ENCODE data around the gene TIA1. TPM values are rescaled to one million over a fixed set of nuclear protein-coding genes. Genes with fewer than 3 reads are reported as not detected.
"Not testable (repeated sequence)": the region's sequence is repeated elsewhere in the genome, so short reads cannot be mapped to it uniquely, and the experiment has no call there.

The TIA1 gene
- total and polyA plus RNA-seq, 7 experiments from 2014 or later: 39.3 to 244 (median 95.3) TPM

GRCh38 chr2:70240599-70240998 is 7.8 kb downstream of the TIA1 start:
- no peak for DNase-seq
- no peak for ATAC-seq
- Mint-ChIP-seq H3K4me1 (peaks cover 25 to 62% (median 51%) of the 10 kb centered on the region in 7 donors), H3K4me3 (no peak overlapping the region), H3K27me3 (no peaks in the 10 kb centered on the region), H3K9me3 (no peaks in the 10 kb centered on the region), H3K36me3 (peaks cover 0 to 18% (median 9%) of the 10 kb centered on the region in 5 donors), H3K27ac (no peak overlapping the region)
- ChIA-PET CTCF (no interaction called here), POLR2A (interaction anchor here (1.0 to 1.8 kb wide), 4 partner anchors 24 to 326 kb away, joined by 3 to 7 read pairs (median 3); partner anchors contain the start of genes MXD1 and SNRPG)
- Histone ChIP-seq H3K9me3 (ENCODE audit: control insufficient read depth in 2 of 3, low read length in 3 of 3) (no peaks in the 10 kb centered on the region), H3K4me3 (ENCODE audit: low read length) (no peak overlapping the region), H3K27me3 (ENCODE audit: control insufficient read depth in 2 of 2, insufficient read depth in 2 of 2, low read length in 2 of 2) (no peaks in the 10 kb centered on the region), H3K27ac (ENCODE audit: low read depth, low read length) (no peak overlapping the region), H3K4me1 (ENCODE audit: control insufficient read depth in 2 of 2, insufficient read depth in 2 of 2, low read length in 2 of 2) (peaks cover 12 to 18% of the 10 kb centered on the region in 2 donors), H3K36me3 (ENCODE audit: control insufficient read depth in 2 of 3, insufficient read depth in 3 of 3, low read length in 3 of 3) (peaks cover 0 to 17% (median 17%) of the 10 kb centered on the region in 3 experiments)
- intact Hi-C loops (cut with micrococcal nuclease): loop anchor here in 1 of 2 donors (10.0 kb wide), 1 partner anchor 496 kb away; the partner anchor contains the start of gene ANXA4

- Histone ChIP-seq H3K4me1 (ENCODE audit: control insufficient read depth in 2 of 2, insufficient read depth in 2 of 2, low read length in 2 of 2) (no peaks in the 10 kb centered on the region), H3K4me3 (ENCODE audit: low read length) (no peak overlapping the region), H3K9me3 (ENCODE audit: control insufficient read depth in 2 of 3, low read length in 3 of 3) (no peaks in the 10 kb centered on the region), H3K27ac (ENCODE audit: low read depth, low read length) (no peak overlapping the region), H3K27me3 (ENCODE audit: control insufficient read depth in 2 of 2, insufficient read depth in 2 of 2, low read length in 2 of 2) (no peaks in the 10 kb centered on the region), H3K36me3 (ENCODE audit: control insufficient read depth in 2 of 3, insufficient read depth in 3 of 3, low read length in 3 of 3) (peaks cover 9 to 58% (median 17%) of the 10 kb centered on the region in 3 experiments)
- H3K9me3 Mint-ChIP-seq: no peaks in the 10 kb centered on the region
- ATAC-seq (no peak), DNase-seq (no peak)
- H3K4me1 Mint-ChIP-seq: peaks cover 0 to 5% (median 3%) of the 10 kb centered on the region in 7 donors
- POLR2A ChIA-PET: no interaction called here
- no peak overlapping the region for H3K4me3 Mint-ChIP-seq
- peaks cover 7 to 19% (median 17%) of the 10 kb centered on the region in 5 donors for H3K36me3 Mint-ChIP-seq
- CTCF ChIA-PET: interaction anchor here (0.7 kb wide), 1 partner anchor 713 kb away, joined by 3 read pairs; no protein-coding TSS in a partner anchor
- intact Hi-C loops (cut with micrococcal nuclease): no loop called here
- H3K27me3 Mint-ChIP-seq: no peaks in the 10 kb centered on the region
- peak overlapping the region in 1 of 9 donors; percentile 52 for H3K27ac Mint-ChIP-seq
These were observed 14.5 kb downstream of the TIA1 start for GRCh38 chr2:70233926-70234325.

DNA sequence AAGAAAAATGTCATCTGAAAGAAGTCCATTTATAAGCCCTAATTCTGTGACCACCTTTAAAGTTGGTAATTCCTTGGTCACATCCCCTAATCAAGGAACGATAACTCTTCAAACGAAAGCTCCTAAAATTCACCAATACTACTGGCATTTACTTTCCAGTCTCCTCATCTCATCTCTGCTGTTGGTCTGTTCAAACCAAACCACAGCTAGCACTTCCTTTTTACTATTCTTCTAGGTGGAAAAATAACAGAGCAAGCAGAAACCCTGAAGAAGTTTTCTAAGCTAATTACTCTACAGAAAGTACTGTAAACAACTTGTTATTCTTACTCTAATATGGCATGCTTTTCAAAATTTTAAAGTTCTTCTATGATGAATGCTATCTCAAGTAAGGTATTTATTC is 21.6 kb downstream of the TIA1 start:
- Mint-ChIP-seq H3K9me3 (no peaks in the 10 kb centered on the region), H3K27me3 (no peaks in the 10 kb centered on the region), H3K4me1 (peaks cover 0 to 9% (median 3%) of the 10 kb centered on the region in 7 donors), H3K4me3 (no peak overlapping the region), H3K36me3 (peaks cover 12 to 34% (median 18%) of the 10 kb centered on the region in 5 donors), H3K27ac (peak overlapping the region in 6 of 9 donors; percentile 10 to 76 (median 27))
- Histone ChIP-seq H3K27ac (ENCODE audit: low read depth, low read length) (no peak overlapping the region), H3K9me3 (ENCODE audit: control insufficient read depth in 2 of 3, low read length in 3 of 3) (no peaks in the 10 kb centered on the region), H3K36me3 (ENCODE audit: control insufficient read depth in 2 of 3, insufficient read depth in 3 of 3, low read length in 3 of 3) (peaks cover 12 to 64% (median 43%) of the 10 kb centered on the region in 3 experiments), H3K4me3 (ENCODE audit: low read length) (no peak overlapping the region), H3K27me3 (ENCODE audit: control insufficient read depth in 2 of 2, insufficient read depth in 2 of 2, low read length in 2 of 2) (no peaks in the 10 kb centered on the region), H3K4me1 (ENCODE audit: control insufficient read depth in 2 of 2, insufficient read depth in 2 of 2, low read length in 2 of 2) (no peaks in the 10 kb centered on the region)
- ChIA-PET CTCF (no interaction called here), POLR2A (interaction anchor here (2.0 kb wide), 1 partner anchor 314 kb away, joined by 5 read pairs; no protein-coding TSS in a partner anchor)
- DNase-seq (no peak), ATAC-seq (no peak)
- intact Hi-C loops (cut with micrococcal nuclease): no loop called here

GRCh38 chr2:70223305-70223704 is 25.1 kb downstream of the TIA1 start:
- POLR2A ChIA-PET: interaction anchor here (0.7 kb wide), 1 partner anchor 10 kb away, joined by 3 read pairs; no protein-coding TSS in a partner anchor

DNA sequence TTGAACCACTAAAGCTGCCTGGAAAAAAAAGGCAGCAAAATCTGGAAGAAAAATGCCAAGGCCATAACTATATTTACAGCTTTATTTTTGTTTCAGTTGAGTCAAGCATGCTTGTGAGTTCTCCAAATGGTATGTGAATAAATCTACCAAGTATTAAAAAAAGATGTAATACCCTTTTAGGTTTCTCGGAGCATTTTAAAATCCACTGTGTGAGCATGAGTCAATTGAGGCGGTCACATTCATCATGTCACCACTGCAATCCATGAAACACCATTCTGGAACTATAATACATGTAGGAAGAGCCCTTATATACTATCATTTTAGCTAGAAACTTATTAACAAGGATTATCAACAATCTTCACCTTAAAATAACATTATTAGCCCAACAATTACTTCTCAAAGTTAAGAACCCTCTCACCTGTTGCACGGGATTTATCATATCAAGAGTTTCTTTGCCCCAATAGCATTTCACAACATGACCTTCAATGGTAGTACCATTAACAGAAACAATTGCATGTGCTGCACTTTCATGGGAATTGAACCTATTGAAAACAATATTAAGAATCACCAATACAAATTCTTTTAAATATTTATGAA is 33.4 kb downstream of the TIA1 start:
- H3K36me3 ChIP-seq (ENCODE audit: control insufficient read depth in 2 of 3, insufficient read depth in 3 of 3, low read length in 3 of 3): peaks cover 12 to 67% (median 16%) of the 10 kb centered on the region in 3 experiments
- H3K27me3 Mint-ChIP-seq: no peaks in the 10 kb centered on the region
- H3K4me3 Mint-ChIP-seq: no peak overlapping the region
- CTCF ChIA-PET: no interaction called here
- no peak for ATAC-seq
- intact Hi-C loops (cut with micrococcal nuclease): no loop called here
- no peaks in the 10 kb centered on the region for H3K4me1 ChIP-seq (ENCODE audit: control insufficient read depth in 2 of 2, insufficient read depth in 2 of 2, low read length in 2 of 2)
- H3K9me3 Mint-ChIP-seq: no peaks in the 10 kb centered on the region
- H3K27me3 ChIP-seq (ENCODE audit: control insufficient read depth in 2 of 2, insufficient read depth in 2 of 2, low read length in 2 of 2): no peaks in the 10 kb centered on the region
- peaks cover 2 to 24% (median 14%) of the 10 kb centered on the region in 7 donors for H3K4me1 Mint-ChIP-seq
- no peak overlapping the region for H3K27ac ChIP-seq (ENCODE audit: low read depth, low read length)
- no peak for DNase-seq
- peaks cover 5 to 45% (median 18%) of the 10 kb centered on the region in 5 donors for H3K36me3 Mint-ChIP-seq
- peak overlapping the region in 1 of 9 donors; percentile 3 for H3K27ac Mint-ChIP-seq
- POLR2A ChIA-PET: interaction anchor here (0.7 to 0.9 kb wide), 2 partner anchors 9 to 24 kb away, joined by 3 to 5 read pairs; partner anchors contain the start of gene C2orf42
- no peaks in the 10 kb centered on the region for H3K9me3 ChIP-seq (ENCODE audit: control insufficient read depth in 2 of 3, low read length in 3 of 3)
- no peak overlapping the region for H3K4me3 ChIP-seq (ENCODE audit: low read length)

More at GRCh38 chr2:70223305-70223704, 25.1 kb downstream of the TIA1 start:
- H3K27me3 Mint-ChIP-seq; H3K27me3 ChIP-seq (ENCODE audit: control insufficient read depth in 2 of 2, insufficient read depth in 2 of 2, low read length in 2 of 2); ATAC-seq; H3K4me3 Mint-ChIP-seq; H3K27ac ChIP-seq (ENCODE audit: low read depth, low read length); H3K4me3 ChIP-seq (ENCODE audit: low read length); H3K9me3 Mint-ChIP-seq; CTCF ChIA-PET; H3K9me3 ChIP-seq (ENCODE audit: control insufficient read depth in 2 of 3, low read length in 3 of 3); H3K4me1 ChIP-seq (ENCODE audit: control insufficient read depth in 2 of 2, insufficient read depth in 2 of 2, low read length in 2 of 2); DNase-seq; H3K27ac Mint-ChIP-seq; intact Hi-C loops (cut with micrococcal nuclease): not testable (repeated sequence)
- Mint-ChIP-seq H3K36me3 (peaks cover 9 to 42% (median 32%) of the 10 kb centered on the region in 5 donors), H3K4me1 (peaks cover 0 to 18% (median 3%) of the 10 kb centered on the region in 7 donors)
- peaks cover 9 to 66% (median 41%) of the 10 kb centered on the region in 3 experiments for H3K36me3 ChIP-seq (ENCODE audit: control insufficient read depth in 2 of 3, insufficient read depth in 3 of 3, low read length in 3 of 3)

- H3K9me3 Mint-ChIP-seq: no peaks in the 10 kb centered on the region
- H3K4me3 ChIP-seq (ENCODE audit: low read length): no peak overlapping the region
- POLR2A ChIA-PET: interaction anchor here (0.9 to 1.1 kb wide), 2 partner anchors 23 to 44 kb away, joined by 3 to 4 read pairs; partner anchors contain the start of gene C2orf42
- no peaks in the 10 kb centered on the region for H3K4me1 ChIP-seq (ENCODE audit: control insufficient read depth in 2 of 2, insufficient read depth in 2 of 2, low read length in 2 of 2)
- ATAC-seq (no peak), DNase-seq (no peak)
- CTCF ChIA-PET: no interaction called here
- no peak overlapping the region for H3K27ac ChIP-seq (ENCODE audit: low read depth, low read length)
- peaks cover 10 to 60% (median 12%) of the 10 kb centered on the region in 3 experiments for H3K36me3 ChIP-seq (ENCODE audit: control insufficient read depth in 2 of 3, insufficient read depth in 3 of 3, low read length in 3 of 3)
- H3K4me3 Mint-ChIP-seq: no peak overlapping the region
- H3K27ac Mint-ChIP-seq: peak overlapping the region in 2 of 9 donors; percentile 8 to 64
- intact Hi-C loops (cut with micrococcal nuclease): no loop called here
- H3K4me1 Mint-ChIP-seq: peaks cover 2 to 27% (median 19%) of the 10 kb centered on the region in 7 donors
- H3K27me3 ChIP-seq (ENCODE audit: control insufficient read depth in 2 of 2, insufficient read depth in 2 of 2, low read length in 2 of 2): no peaks in the 10 kb centered on the region
- H3K9me3 ChIP-seq (ENCODE audit: control insufficient read depth in 2 of 3, low read length in 3 of 3): no peaks in the 10 kb centered on the region
- peaks cover 5 to 42% (median 18%) of the 10 kb centered on the region in 5 donors for H3K36me3 Mint-ChIP-seq
- no peaks in the 10 kb centered on the region for H3K27me3 Mint-ChIP-seq
These were observed 34.1 kb downstream of the TIA1 start for GRCh38 chr2:70214365-70214764.

Measured in naive thymus-derived CD4-positive, alpha-beta T cell (primary cell).